GM18519 (cell line): ENCODE results near the gene IGSF1.
A peak's percentile ranks its signal among the peaks of the same experiment; 100 is the strongest.

ENCODE experiments used
- ATAC-seq: cut with Tn5 transposase; IDR thresholded peaks from one replicate; pipeline ENCODE4 v1.9.1; 2021; ENCODE audit warnings: mild to moderate bottlenecking, moderate library complexity; ENCODE audit not compliant: unreplicated experiment, low FRiP score

The IGSF1 gene

DNA sequence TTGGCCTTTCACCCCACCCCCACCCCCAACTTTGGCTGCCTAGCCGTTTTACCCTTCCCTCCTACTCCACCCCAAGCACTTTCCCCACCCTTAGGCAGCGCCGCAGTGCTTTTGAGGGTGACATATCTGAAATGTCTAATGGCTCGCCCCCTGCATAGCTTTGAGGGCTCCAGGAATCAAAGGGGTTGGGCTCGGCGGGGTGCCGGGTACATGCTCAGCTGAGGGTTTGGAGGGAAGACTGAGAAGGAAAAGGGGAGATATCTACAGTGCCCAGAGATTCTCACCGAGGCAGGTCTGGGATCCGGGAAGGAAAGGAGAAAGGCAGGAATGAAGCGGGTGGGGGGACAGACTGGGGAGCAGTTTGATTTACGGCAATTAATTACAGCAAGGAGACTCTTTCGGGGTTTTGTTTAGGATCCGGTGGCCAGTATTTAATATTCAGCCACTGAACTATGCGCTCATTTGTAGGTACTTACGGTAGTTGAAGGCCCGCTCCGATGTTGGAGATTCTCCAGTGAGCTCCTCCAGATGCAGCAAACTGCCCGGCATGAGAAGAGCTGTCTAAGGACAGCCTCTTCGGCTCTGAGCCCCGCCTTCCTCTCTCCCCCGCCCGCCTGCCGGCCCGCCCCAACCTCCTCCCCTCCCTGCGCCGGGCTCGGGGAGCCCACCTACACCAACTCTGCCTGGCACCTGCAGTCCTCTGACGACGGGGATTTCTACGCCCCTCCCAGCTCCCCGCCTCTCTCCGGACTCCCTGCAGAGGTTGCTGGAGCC is at the start of gene IGSF1:
IGSF1 (minus strand) TSS at position 569 of the 774 bp plus-strand sequence. CDS start 2,632 bp downstream, outside the sequence.
- ATAC-seq: no peak

DNA sequence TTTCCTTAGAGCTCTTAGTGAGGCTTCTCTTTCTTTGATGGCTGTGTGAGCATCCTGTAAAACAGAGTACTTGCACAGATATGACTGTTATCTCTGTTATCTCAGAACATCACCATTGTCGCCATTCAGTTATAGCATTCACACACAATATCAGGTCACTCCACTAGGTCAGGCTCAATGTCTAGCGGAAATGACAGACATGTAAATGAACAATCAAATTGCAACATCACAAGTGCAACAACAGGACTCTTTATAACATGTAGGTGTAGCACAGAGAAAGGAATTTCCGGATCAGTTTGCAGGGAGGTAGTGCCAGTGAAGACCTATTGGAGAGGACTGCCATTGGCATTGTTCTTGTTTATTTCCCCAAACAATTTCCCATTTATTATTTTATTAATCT is 43.2 kb upstream of the IGSF1 start:
- ATAC-seq: no peak

GRCh38 chrX:131331152-131331551 is 42.0 kb upstream of the IGSF1 start:
- ATAC-seq: no peak

GRCh38 chrX:131330735-131331134 is 41.6 kb upstream of the IGSF1 start:
- no peak for ATAC-seq

DNA sequence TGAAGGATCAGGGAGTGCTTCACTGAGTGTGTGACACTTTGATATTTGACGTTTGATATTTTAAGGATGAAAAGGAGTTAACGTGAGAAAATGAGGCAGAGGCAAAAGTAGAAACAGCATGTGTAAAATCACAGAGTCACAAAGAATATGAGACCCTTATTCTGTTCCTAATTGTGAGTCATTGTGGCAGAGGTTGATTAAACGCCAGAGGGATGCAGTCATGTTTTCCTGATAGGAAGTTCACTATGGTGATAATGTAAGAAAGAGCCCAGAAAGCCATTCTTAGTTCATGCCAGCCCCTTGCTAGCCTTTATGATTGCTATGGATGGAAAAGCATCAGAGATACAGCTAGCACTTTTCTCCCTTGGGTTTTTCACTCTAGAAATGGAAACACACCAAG is 33.5 kb upstream of the IGSF1 start:
- no peak for ATAC-seq

DNA sequence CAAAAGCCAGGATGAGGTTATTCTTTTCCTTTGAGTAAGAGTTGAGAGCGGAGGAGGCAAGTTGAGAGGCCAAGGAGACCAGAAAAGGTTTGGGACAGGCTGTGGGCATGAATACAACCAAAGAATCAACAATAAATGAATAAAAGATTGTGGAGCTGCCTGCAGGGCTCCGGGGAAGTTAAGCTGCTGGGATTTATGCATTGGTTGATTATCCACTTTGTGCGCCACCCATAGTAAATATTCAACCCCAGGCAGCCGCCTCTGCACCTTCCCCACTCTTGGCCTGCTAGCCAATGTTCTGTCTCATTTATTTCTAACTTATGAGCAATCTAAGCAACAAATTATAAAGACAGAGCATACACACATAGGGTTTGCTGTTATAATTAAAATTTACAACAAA is 28.2 kb upstream of the IGSF1 start:
- no peak for ATAC-seq

- no peak for ATAC-seq
Measured at GRCh38 chrX:131316260-131316659, 27.2 kb upstream of the IGSF1 start.

DNA sequence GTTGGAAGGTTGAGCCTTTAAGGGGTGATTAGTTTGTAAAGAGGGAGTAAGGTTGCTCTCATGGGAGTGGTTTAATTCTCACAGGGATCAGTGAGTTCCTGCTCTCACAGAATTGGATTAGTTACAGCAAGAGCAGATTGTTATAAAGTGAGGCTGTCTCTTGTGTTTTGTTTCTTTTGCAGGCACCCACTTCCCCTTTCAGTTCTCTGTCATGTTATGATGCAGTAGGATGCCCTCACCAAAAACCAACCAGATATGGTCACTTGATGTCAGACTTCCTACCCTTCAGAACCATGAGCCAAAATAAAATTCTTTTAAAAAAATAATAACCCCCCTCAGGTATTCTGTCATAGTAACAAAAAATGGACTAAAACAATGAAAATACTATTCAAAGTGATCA is 19.9 kb upstream of the IGSF1 start:
- ATAC-seq: peak; percentile 51

DNA sequence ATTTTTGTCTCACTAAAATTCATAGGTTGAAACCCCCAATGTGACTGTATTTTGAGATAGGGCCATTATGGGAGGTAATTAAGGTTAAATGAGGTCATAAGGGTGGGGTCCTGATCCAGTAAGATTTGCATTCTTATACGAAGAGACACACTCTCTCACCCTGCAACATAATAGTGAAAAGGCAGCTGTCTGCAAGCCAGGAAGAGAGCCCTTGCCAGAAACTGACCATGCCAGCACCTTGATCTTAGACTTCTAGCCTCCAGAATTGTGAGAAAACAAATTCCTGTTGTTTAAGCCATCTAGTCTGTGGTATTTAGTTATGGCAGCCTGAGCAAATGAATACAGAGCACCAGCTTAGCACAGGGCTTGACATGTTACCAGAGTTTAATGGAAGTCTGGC is 17.5 kb upstream of the IGSF1 start:
- ATAC-seq: no peak

DNA sequence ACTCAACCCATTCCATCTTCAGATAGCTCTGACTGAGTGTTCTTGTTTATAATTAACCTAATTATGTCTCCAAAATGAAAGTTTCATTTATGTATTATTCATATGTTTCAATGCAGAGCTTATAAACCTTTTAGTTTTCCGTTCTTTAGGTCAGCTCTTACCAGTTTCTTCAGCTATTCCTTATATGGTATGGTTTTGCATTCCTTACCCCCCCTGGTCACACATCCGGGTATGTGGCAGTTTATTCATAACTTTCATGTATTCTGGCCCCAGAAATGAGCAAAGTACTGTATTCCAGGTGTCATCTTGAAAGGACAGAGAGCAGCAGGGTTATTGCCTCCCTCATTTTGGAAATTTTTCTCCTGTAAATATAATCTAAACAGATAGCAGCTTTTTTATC is 16.8 kb upstream of the IGSF1 start:
- no peak for ATAC-seq

DNA sequence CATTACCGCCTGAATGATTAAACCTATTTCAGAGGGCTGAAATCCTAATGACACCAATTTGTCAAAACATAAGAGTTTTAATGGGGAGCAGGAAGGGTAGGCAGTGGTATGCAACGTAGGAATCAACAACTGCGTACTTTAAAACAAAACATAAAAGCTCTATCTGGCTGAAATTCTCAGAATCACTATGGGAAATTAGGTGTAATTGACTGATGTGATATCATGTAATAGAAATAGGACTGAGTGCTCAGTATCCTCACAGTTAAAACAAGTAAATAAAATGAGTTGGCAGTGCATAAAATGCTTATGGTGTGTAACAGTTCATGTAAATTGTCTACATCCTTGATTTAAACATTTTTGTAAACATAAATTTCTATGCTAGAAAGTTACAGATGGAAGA is 13.6 kb upstream of the IGSF1 start:
- no peak for ATAC-seq

GRCh38 chrX:131301155-131301554 is 12.0 kb upstream of the IGSF1 start:
- no peak for ATAC-seq

DNA sequence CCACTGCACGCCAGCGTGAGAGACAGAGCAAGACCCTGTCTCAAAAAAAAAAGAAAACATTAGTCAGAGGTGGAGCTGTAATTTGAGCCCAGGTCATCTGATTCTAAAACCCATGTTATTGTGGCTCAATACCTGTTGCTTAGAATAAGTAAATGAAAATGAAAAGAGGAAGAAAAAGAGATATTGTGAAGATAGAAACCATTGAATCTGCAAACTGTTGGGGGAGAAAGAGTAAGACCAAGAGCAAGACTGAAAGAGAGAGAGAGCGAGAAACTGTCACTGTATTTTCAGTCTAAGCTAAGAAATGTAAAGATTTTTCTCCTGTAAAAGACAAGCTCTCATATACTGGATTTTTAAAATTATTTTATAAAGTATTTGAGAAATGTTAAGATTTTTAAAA is 9.7 kb upstream of the IGSF1 start:
- ATAC-seq: no peak

GRCh38 chrX:131298036-131298435 is 8.9 kb upstream of the IGSF1 start:
- ATAC-seq: no peak

DNA sequence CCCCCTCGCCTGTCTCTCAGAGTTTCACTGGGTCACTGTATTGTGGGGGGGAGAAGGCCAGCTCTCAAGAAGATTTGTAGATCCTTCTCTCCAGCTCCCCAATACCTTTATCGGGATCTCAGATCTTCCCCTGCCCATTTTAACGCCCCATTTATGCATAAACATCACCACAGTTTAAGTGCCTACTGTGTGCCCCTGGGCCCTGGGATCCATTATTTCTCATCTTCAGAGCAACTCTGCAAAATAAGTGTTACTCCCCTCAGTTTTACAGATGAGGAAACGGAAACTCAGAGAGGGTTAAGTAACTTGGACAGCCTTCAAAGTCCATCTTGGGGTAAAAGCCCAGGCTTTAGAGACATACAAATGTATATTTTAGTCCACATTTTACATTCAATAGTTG is 421 bp upstream of the IGSF1 start:
- ATAC-seq: no peak

- ATAC-seq: no peak
Measured at GRCh38 chrX:131288188-131288587, 918 bp downstream of the IGSF1 start.

DNA sequence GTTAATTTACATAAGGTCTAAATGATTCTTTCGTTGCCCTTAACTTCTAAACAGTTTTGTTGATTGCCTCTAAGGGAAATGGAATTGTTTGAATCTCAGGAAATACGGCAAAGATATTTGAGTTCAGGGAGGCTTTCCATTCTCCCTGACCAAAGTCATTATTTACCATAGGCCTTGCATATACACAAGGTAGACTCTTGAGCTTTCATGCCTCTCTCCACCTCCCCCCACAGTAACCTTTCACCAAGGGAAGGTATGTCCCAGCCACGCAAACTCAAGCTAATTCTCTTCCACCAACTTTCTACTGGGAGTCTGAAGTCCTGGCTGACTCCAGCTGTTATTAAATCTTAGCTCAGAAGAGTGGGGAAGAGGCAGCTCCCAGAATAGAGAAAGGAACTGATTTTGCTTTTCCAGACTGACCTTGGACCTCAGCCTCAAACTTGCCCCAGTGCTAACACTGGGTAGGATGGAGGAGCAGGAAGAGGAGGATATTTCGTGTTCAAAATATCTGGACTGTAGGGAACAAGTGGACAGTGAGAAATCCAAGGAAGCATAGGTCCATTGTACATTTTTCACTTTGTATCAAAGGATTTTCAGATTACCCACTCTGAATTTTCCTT is 1.4 kb downstream of the IGSF1 start:
- ATAC-seq: no peak

GRCh38 chrX:131279617-131280016 is 9.5 kb downstream of the IGSF1 start:
- no peak for ATAC-seq

GRCh38 chrX:131279197-131279596 is 9.9 kb downstream of the IGSF1 start:
- ATAC-seq: no peak

DNA sequence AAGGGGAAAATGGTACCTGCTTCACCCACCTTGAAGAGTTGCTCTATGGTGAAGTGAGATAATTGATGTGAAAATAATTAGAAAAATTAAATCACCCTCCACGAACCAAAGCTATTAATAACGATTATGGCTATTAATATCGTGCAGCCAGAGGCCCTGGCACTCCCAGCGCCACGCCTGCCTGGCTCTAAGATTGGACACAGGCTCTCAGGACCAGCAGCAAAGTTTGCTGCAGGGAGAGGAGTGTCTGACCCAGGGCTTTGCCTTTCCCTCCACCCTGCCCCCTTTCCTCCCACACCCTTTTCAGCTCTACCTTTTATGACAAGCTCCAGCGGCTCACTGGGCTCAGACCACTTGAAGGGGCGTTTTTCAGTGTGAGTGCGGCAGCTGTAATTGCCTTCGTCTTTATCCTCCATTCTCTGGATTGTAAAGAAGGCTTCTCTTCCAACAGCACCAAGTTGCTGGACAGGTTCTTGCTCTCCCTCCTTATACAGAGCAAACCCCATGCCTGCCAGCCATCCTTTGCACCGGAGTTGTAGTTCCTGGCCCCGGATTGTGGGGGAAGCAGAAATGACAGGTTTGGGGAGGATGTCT is 11.5 kb downstream of the IGSF1 start:
- ATAC-seq: no peak

- no peak for ATAC-seq
Measured at GRCh38 chrX:131273011-131273410, 16.1 kb downstream of the IGSF1 start.

- no peak for ATAC-seq
Measured at GRCh38 chrX:131271826-131272225, 17.3 kb downstream of the IGSF1 start.
